ENCODE data around the gene C4orf50. TPM values are rescaled to one million over a fixed set of nuclear protein-coding genes. Genes with fewer than 3 reads are reported as not detected.

Gene C4orf50
- total and polyA plus RNA-seq, 2 donors (not counting 1 experiment from before 2014, with no cell fraction given) = 0.02 TPM; not detected in 1

- Histone ChIP-seq H3K36me3 (replicated peaks in 1 of 2; ENCODE audit: control extremely low read depth in 1 of 2, control insufficient read depth in 1 of 2, extremely low read depth in 1 of 2, insufficient read depth in 2 of 2, low read length in 1 of 2) (no peaks in the 10 kb centered on the region), H3K4me2 (replicated peaks; ENCODE audit: low read depth, low read length, poor library complexity, severe bottlenecking) (no peak overlapping the region), H3K4me3 (ENCODE audit: control extremely low read depth in 1 of 5, extremely low read depth in 1 of 5, insufficient read depth in 1 of 5, low read depth in 2 of 5, low read length in 4 of 5) (no peak overlapping the region), H4K20me1 (ENCODE audit: control insufficient read depth, insufficient read depth, low read length, poor library complexity, severe bottlenecking) (no peaks in the 10 kb centered on the region), H3K9me3 (ENCODE audit: control extremely low read depth in 1 of 3, control insufficient read depth in 2 of 3, insufficient read depth in 1 of 3, low read length in 2 of 3) (no peaks in the 10 kb centered on the region), H3K4me1 (ENCODE audit: control insufficient read depth in 2 of 2, insufficient read depth in 2 of 2, low read length in 2 of 2) (no peaks in the 10 kb centered on the region), H3K79me2 (ENCODE audit: control insufficient read depth, insufficient read depth, low read length) (no peaks in the 10 kb centered on the region), H2AFZ (ENCODE audit: insufficient read depth, low read depth, low read length, poor library complexity, severe bottlenecking) (no peak overlapping the region), H3K27me3 (replicated peaks in 1 of 4; ENCODE audit: control extremely low read depth in 1 of 4, control insufficient read depth in 3 of 4, insufficient read depth in 4 of 4, low read length in 3 of 4) (no peaks in the 10 kb centered on the region), H3K9ac (ENCODE audit: low read length) (no peak overlapping the region), H3K27ac (ENCODE audit: low read length in 2 of 2) (no peak overlapping the region)
- POLR2A ChIA-PET = no interaction called here
- intact Hi-C loops (cut with micrococcal nuclease) = no loop called here
- Mint-ChIP-seq H3K9me3 (ENCODE audit: insufficient read depth) (no peaks in the 10 kb centered on the region), H3K27ac (no peak overlapping the region), H3K4me3 (no peak overlapping the region), H3K27me3 (peaks cover 12% of the 10 kb centered on the region), H3K4me1 (no peaks in the 10 kb centered on the region)
- ATAC-seq (ENCODE audit: low read depth) = no peak
- CTCF ChIA-PET = no interaction called here
- whole genome bisulfite sequencing (ENCODE audit: insufficient coverage) = 15% methylated on average over 4 of the region's 9 CpGs
- TF ChIP-seq EZH2 (IDR thresholded peaks at IDR 0.05; ENCODE audit: borderline replicate concordance, insufficient read depth, low read depth, low read length, poor library complexity, severe bottlenecking) = no peak
- TF ChIP-seq CTCF (IDR thresholded peaks at IDR 0.05) = no peak
- DNase-seq = no peak
Observed at GRCh38 chr4:6044276-6044675, 26.0 kb upstream of the C4orf50 start.

GRCh38 chr4:6043843-6044242 is 25.6 kb upstream of the C4orf50 start:
- no peak overlapping the region for H3K27ac ChIP-seq (ENCODE audit: low read length in 2 of 2)
- H3K27ac Mint-ChIP-seq = no peak overlapping the region
- H3K4me1 ChIP-seq (ENCODE audit: control insufficient read depth in 2 of 2, insufficient read depth in 2 of 2, low read length in 2 of 2) = no peaks in the 10 kb centered on the region
- ChIA-PET CTCF (interaction anchor here (0.6 kb wide), 1 partner anchor 1438 kb away, joined by 3 read pairs; no protein-coding TSS in a partner anchor), POLR2A (no interaction called here)
- ATAC-seq (ENCODE audit: low read depth) = no peak
- no peaks in the 10 kb centered on the region for H3K9me3 ChIP-seq (ENCODE audit: control extremely low read depth in 1 of 3, control insufficient read depth in 2 of 3, insufficient read depth in 1 of 3, low read length in 2 of 3)
- H3K79me2 ChIP-seq (ENCODE audit: control insufficient read depth, insufficient read depth, low read length) = no peaks in the 10 kb centered on the region
- no peaks in the 10 kb centered on the region for H3K4me1 Mint-ChIP-seq
- H3K9me3 Mint-ChIP-seq (ENCODE audit: insufficient read depth) = no peaks in the 10 kb centered on the region
- no peak for DNase-seq
- H3K27me3 ChIP-seq (replicated peaks in 1 of 4; ENCODE audit: control extremely low read depth in 1 of 4, control insufficient read depth in 3 of 4, insufficient read depth in 4 of 4, low read length in 3 of 4) = no peaks in the 10 kb centered on the region
- peaks cover 12% of the 10 kb centered on the region for H3K27me3 Mint-ChIP-seq
- H4K20me1 ChIP-seq (ENCODE audit: control insufficient read depth, insufficient read depth, low read length, poor library complexity, severe bottlenecking) = no peaks in the 10 kb centered on the region
- TF ChIP-seq CTCF (IDR thresholded peaks at IDR 0.05) = no peak
- no peak overlapping the region for H3K9ac ChIP-seq (ENCODE audit: low read length)
- no peak overlapping the region for H3K4me3 Mint-ChIP-seq
- no peak overlapping the region for H2AFZ ChIP-seq (ENCODE audit: insufficient read depth, low read depth, low read length, poor library complexity, severe bottlenecking)
- intact Hi-C loops (cut with micrococcal nuclease) = no loop called here
- H3K4me2 ChIP-seq (replicated peaks; ENCODE audit: low read depth, low read length, poor library complexity, severe bottlenecking) = no peak overlapping the region
- WGBS (ENCODE audit: insufficient coverage) = 87% methylated on average over 7 of the region's 7 CpGs
- no peak overlapping the region for H3K4me3 ChIP-seq (ENCODE audit: control extremely low read depth in 1 of 5, extremely low read depth in 1 of 5, insufficient read depth in 1 of 5, low read depth in 2 of 5, low read length in 4 of 5)
- no peaks in the 10 kb centered on the region for H3K36me3 ChIP-seq (replicated peaks in 1 of 2; ENCODE audit: control extremely low read depth in 1 of 2, control insufficient read depth in 1 of 2, extremely low read depth in 1 of 2, insufficient read depth in 2 of 2, low read length in 1 of 2)
